ENCODE data around the gene LRRC4C. TPM values are rescaled to one million over a fixed set of nuclear protein-coding genes. Genes with fewer than 3 reads are reported as not detected.
A peak's percentile ranks its signal among the peaks of the same experiment; 100 is the strongest.

LRRC4C gene
- polyA plus RNA-seq, 1 donor from 2014 or later = 24.3 TPM

GRCh38 chr11:41116970-41117369 is 342.5 kb downstream of the LRRC4C start:
- no peaks in the 10 kb centered on the region for H3K27me3 ChIP-seq (ENCODE audit: insufficient read depth, low read depth, low read length)
- H4K20me1 ChIP-seq (ENCODE audit: insufficient read depth) = no peaks in the 10 kb centered on the region
- H3K9ac ChIP-seq (ENCODE audit: low read length) = no peak overlapping the region
- H3K4me2 ChIP-seq (ENCODE audit: low read length) = no peak overlapping the region
- H3K27ac ChIP-seq (ENCODE audit: low read length) = no peak overlapping the region
- no peak overlapping the region for H3K4me3 ChIP-seq (ENCODE audit: low read length)
- no peaks in the 10 kb centered on the region for H3F3A ChIP-seq (ENCODE audit: insufficient read depth, low read length, poor library complexity, severe bottlenecking)
- TF ChIP-seq SMC3 (conservative IDR thresholded peaks at IDR 0.05; ENCODE audit: poor library complexity) (no peak), RAD21 (conservative IDR thresholded peaks at IDR 0.05) (no peak), MXI1 (conservative IDR thresholded peaks at IDR 0.05; ENCODE audit: poor library complexity, severe bottlenecking) (no peak), POLR2AphosphoS5 (IDR thresholded peaks at IDR 0.05) (no peak), EP300 (conservative IDR thresholded peaks at IDR 0.05; ENCODE audit: poor library complexity, severe bottlenecking) (no peak)
- no peaks in the 10 kb centered on the region for H3K9me2 ChIP-seq (ENCODE audit: insufficient read depth, low read length)
- H3K9me3 ChIP-seq (ENCODE audit: low read length) = no peaks in the 10 kb centered on the region
- no peaks in the 10 kb centered on the region for H3K79me2 ChIP-seq (replicated peaks; ENCODE audit: insufficient read depth, low read length)
- H2AFZ ChIP-seq (ENCODE audit: low read depth, low read length) = no peak overlapping the region
- H3K36me3 ChIP-seq (ENCODE audit: insufficient read depth, low read length) = no peaks in the 10 kb centered on the region

- Histone ChIP-seq H3K9me3 (ENCODE audit: low read length) (no peaks in the 10 kb centered on the region), H2AFZ (ENCODE audit: low read depth, low read length) (no peak overlapping the region), H3K27ac (ENCODE audit: low read length) (no peak overlapping the region), H3K36me3 (ENCODE audit: insufficient read depth, low read length) (no peaks in the 10 kb centered on the region), H4K20me1 (ENCODE audit: insufficient read depth) (no peaks in the 10 kb centered on the region), H3K4me3 (ENCODE audit: low read length) (no peak overlapping the region), H3F3A (ENCODE audit: insufficient read depth, low read length, poor library complexity, severe bottlenecking) (no peaks in the 10 kb centered on the region), H3K79me2 (replicated peaks; ENCODE audit: insufficient read depth, low read length) (no peaks in the 10 kb centered on the region), H3K9ac (ENCODE audit: low read length) (no peak overlapping the region), H3K27me3 (ENCODE audit: insufficient read depth, low read depth, low read length) (no peaks in the 10 kb centered on the region), H3K9me2 (ENCODE audit: insufficient read depth, low read length) (no peaks in the 10 kb centered on the region), H3K4me2 (ENCODE audit: low read length) (no peak overlapping the region)
- TF ChIP-seq EZH2 (IDR thresholded peaks at IDR 0.05; ENCODE audit: borderline replicate concordance, insufficient read depth, low read length, poor library complexity, severe bottlenecking) (no peak), TAF1 (IDR thresholded peaks at IDR 0.05; ENCODE audit: low read depth) (no peak), MXI1 (conservative IDR thresholded peaks at IDR 0.05; ENCODE audit: poor library complexity, severe bottlenecking) (no peak), RAD21 (conservative IDR thresholded peaks at IDR 0.05) (no peak), SMC3 (conservative IDR thresholded peaks at IDR 0.05; ENCODE audit: poor library complexity) (no peak), CTCF (IDR thresholded peaks at IDR 0.05; ENCODE audit: poor library complexity, severe bottlenecking) (no peak), REST (IDR thresholded peaks at IDR 0.05; ENCODE audit: borderline replicate concordance) (no peak), POLR2AphosphoS5 (IDR thresholded peaks at IDR 0.05) (no peak)
Measured at GRCh38 chr11:41115066-41115465, 344.4 kb downstream of the LRRC4C start.

GRCh38 chr11:41113160-41113559 is 346.3 kb downstream of the LRRC4C start:
- TF ChIP-seq POLR2AphosphoS5 (IDR thresholded peaks at IDR 0.05) (peak; percentile 55), REST (IDR thresholded peaks at IDR 0.05; ENCODE audit: borderline replicate concordance) (no peak), EZH2 (IDR thresholded peaks at IDR 0.05; ENCODE audit: borderline replicate concordance, insufficient read depth, low read length, poor library complexity, severe bottlenecking) (no peak), CTCF (IDR thresholded peaks at IDR 0.05; ENCODE audit: poor library complexity, severe bottlenecking) (no peak), EP300 (conservative IDR thresholded peaks at IDR 0.05; ENCODE audit: poor library complexity, severe bottlenecking) (peak; percentile 62), SMC3 (conservative IDR thresholded peaks at IDR 0.05; ENCODE audit: poor library complexity) (no peak), TAF1 (IDR thresholded peaks at IDR 0.05; ENCODE audit: low read depth) (no peak), MXI1 (conservative IDR thresholded peaks at IDR 0.05; ENCODE audit: poor library complexity, severe bottlenecking) (no peak), RAD21 (conservative IDR thresholded peaks at IDR 0.05) (no peak)
- Histone ChIP-seq H2AFZ (ENCODE audit: low read depth, low read length) (no peak overlapping the region), H3K27ac (ENCODE audit: low read length) (peak overlapping the region; percentile 25), H3F3A (ENCODE audit: insufficient read depth, low read length, poor library complexity, severe bottlenecking) (no peaks in the 10 kb centered on the region), H3K9me3 (ENCODE audit: low read length) (no peaks in the 10 kb centered on the region), H3K4me3 (ENCODE audit: low read length) (no peak overlapping the region), H3K4me2 (ENCODE audit: low read length) (no peak overlapping the region), H3K79me2 (replicated peaks; ENCODE audit: insufficient read depth, low read length) (no peaks in the 10 kb centered on the region), H4K20me1 (ENCODE audit: insufficient read depth) (no peaks in the 10 kb centered on the region), H3K27me3 (ENCODE audit: insufficient read depth, low read depth, low read length) (no peaks in the 10 kb centered on the region), H3K9me2 (ENCODE audit: insufficient read depth, low read length) (no peaks in the 10 kb centered on the region), H3K36me3 (ENCODE audit: insufficient read depth, low read length) (no peaks in the 10 kb centered on the region), H3K9ac (ENCODE audit: low read length) (no peak overlapping the region)

Data from neural cell (in vitro differentiated cells).